H4 (cell line): ENCODE data around the gene ZBTB43. TPM values are rescaled to one million over a fixed set of nuclear protein-coding genes. Genes with fewer than 3 reads are reported as not detected.

Source experiments
- DNase-seq: peaks from one replicate; pipeline ENCODE4 v3.0.0-alpha.2; 2015; ENCODE audit warnings: low spot score
- total RNA-seq: library from RNA; depleted of rRNA; stranded (reverse); fragments of >200 nt; shearing (Covaris generic); gene quantifications from 2 replicates; pipeline ENCODE4 v1.2.3, GENCODE V29; 2014; rRNA removed

Gene ZBTB43
- total RNA-seq, 1 experiment from 2014 or later: 4.7 TPM

DNA sequence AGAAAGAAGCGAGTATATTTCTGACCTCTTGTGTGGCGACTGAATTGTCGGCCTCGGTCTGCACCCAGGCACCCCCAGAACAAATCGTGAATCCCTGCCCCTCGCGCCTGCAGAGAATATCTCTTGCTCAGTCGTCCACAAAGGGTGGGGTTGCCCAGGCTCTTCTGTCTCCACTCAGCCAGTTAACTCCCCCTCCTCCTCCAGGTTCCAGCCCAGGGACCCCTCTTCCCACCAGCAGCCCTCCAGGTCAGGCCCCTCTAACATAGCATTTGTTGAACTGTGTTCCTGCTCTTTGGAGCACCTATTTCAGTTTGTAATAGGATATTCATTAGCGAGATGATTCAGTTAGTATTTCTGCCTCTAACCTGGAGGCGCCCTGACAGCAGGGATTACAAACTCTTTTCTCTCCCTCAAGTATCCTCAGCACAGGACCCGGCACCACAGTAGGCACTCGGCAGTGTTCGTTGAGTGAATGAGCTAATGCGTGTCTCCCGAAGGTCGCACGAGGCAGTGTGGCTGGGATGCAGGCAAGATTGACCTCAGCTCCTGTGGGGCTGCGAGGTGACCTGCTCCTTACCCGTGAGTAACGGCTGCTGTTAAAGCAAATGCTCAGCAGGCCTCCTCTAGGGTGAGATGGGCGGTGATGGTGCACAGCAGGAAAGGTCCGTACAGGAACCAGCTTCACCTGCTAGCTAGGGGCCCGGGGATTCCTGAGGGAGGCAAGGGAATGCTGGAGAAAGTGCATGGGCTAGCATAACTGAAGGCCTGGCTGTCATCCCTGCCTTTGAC lies 81.4 kb downstream of the ZBTB43 start:
- DNase-seq: no peak

DNA sequence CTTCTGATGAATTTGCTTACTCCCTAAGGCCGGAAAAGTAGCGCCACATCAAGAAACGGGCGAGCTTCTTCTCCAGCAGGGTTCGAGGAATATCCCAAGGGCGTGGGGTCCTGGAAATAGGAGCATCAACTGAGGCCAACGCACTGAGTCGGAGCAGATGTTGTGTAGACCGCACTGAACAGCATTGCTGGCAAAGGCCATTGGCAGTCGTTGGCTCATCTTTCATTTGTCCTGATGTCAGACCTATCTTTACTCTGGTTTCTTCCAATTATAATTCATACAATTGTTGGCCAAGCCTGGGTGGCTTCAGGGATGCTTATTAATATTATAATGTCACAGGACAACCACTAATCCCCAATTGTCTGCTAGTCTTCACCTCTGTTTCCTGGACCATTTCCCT lies 82.1 kb downstream of the ZBTB43 start:
- DNase-seq: no peak

Other genes starting within 250 kb of the ZBTB43 start
- gene LMX1B, start 191.1 kb upstream of the ZBTB43 start, total RNA-seq: 0.15 and 0.64 TPM in 2 replicates
- gene ZBTB34, start 55.6 kb downstream of the ZBTB43 start, total RNA-seq: 1.7 and 2.6 TPM in 2 replicates
- gene RALGPS1, start 109.7 kb downstream of the ZBTB43 start, total RNA-seq: 2.2 and 4.1 TPM in 2 replicates